ENCODE results near the gene BCKDHB.

GRCh38 chr6:80339421-80339820, 232.9 kb downstream of the BCKDHB start:
- TF ChIP-seq EZH2 (IDR thresholded peaks at IDR 0.05; ENCODE audit: low read depth, unreplicated experiment) (no peak), CTCF (conservative IDR thresholded peaks at IDR 0.05; ENCODE audit: low read depth in 2 of 2) (no peak), EZH2phosphoT487 (IDR thresholded peaks at IDR 0.05; ENCODE audit: unreplicated experiment) (no peak), POLR2AphosphoS5 (IDR thresholded peaks at IDR 0.05; ENCODE audit: low read depth) (no peak)
